Fibroblast of skin of back (primary cell): ENCODE measurements around the gene LARP1.
A peak's percentile ranks its signal among the peaks of the same experiment; 100 is the strongest.

ENCODE experiments used
- DNase-seq: peaks from one replicate; pipeline ENCODE4 v3.0.0-alpha.2; 2013

Gene LARP1

GRCh38 chr5:154858972-154859871 lies 104.0 kb downstream of the LARP1 start:
- peak; percentile 15 for DNase-seq

- DNase-seq, result peak; percentile 72
Observed at GRCh38 chr5:154860123-154860522, 104.9 kb downstream of the LARP1 start.

GRCh38 chr5:154860765-154861164 lies 105.6 kb downstream of the LARP1 start:
- no peak for DNase-seq

GRCh38 chr5:154861946-154862345 lies 106.8 kb downstream of the LARP1 start:
- no peak for DNase-seq

DNA sequence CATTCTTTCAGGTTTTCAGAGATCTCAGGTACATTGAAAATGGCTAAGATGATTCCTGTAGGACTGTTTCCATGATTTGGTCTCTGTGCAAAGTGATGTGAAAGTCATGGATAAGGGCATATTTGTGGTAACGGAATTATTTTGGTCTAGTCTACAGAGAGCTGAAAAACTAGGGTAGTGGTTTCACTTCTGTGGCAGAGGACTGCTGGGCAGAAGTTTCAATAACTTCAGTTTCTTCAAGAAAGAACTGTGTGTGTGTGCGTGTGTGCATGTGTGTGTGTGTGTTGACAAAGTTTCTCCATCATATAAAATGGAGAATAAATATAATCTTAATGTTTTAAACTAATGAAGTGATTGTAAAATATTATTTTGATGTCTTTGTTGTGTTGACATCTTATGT lies 107.6 kb downstream of the LARP1 start:
- no peak for DNase-seq

DNA sequence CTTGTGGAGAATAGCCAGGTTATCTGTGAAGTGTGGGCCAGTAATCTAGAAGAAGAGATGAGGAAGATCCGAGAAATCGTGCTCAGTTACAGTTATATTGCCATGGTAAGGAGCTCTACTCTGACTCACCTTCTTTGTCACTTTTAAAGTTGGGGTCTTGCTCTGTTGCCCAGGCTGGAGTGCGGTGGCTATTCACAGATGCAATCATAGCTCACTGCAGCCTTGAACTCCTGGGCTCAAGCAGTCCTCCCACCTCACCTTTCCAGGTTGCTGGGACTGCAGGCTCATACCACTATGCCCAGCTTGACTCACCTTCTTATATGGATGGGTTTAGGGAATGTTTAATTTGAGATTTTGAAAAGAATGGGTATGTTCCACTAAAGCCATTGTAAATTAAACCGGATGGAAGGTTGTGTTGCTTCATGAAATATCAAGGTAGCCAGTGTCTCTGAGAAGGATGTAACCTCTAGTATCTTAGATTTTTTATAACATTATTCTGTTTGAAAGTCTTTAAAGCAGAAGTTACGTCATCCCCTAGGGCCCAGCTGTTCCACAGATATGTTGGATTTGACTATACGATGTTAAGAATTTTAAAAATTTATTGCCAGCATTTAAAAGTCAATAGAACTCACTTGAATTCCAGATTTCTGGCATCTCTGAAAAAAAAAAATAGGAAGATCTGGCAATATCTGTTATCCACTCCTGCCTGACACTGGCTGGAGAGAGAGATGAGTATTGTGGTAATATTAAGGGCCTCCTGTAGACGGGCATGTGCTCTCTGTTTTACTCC lies 108.3 kb downstream of the LARP1 start:
- DNase-seq, result no peak

- no peak for DNase-seq
Observed at GRCh38 chr5:154865466-154866184, 110.4 kb downstream of the LARP1 start.

DNA sequence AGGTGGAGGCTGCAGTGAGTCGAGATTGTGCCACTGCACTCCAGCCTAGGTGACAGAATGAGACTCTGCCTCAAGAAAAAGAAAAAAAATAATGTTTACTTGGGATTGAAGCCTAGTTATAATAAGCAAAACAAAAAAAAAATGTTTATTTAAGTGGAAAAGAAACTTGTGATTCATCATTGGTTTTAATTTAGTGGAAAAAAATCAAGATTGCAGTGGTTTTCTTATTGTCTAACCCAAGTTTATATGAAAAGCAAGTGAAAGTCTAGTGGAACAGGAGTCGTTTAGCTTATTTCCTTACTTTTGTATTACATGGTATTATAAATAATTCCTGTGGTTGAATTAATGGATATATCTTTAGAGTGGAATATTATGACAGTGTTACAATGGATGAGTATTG lies 111.7 kb downstream of the LARP1 start:
- no peak for DNase-seq
